Neuron (in vitro differentiated cells): ENCODE results near the gene ALOX12B.

Source experiments
- H2AFZ ChIP-seq: one replicate; pipeline ENCODE4 v1.6.1; 2013; ENCODE audit warnings: low read depth, mild to moderate bottlenecking, inconsistent platforms, low read length, moderate library complexity
- H3K27me3 ChIP-seq: one replicate; pipeline ENCODE4 v1.6.1; 2013; ENCODE audit warnings: low read length; ENCODE audit not compliant: insufficient read depth
- H3K36me3 ChIP-seq: one replicate; pipeline ENCODE4 v1.6.1; 2013; ENCODE audit warnings: low read length; ENCODE audit not compliant: insufficient read depth
- H3K4me1 ChIP-seq: one replicate; pipeline ENCODE4 v1.6.1; 2013; ENCODE audit warnings: low read length; ENCODE audit not compliant: insufficient read depth
- H3K4me3 ChIP-seq: 2 replicates; pipeline ENCODE4 v1.5.1; 2013; ENCODE audit warnings: mild to moderate bottlenecking, low read length, moderate library complexity
- H3K9me3 ChIP-seq: one replicate; pipeline ENCODE4 v1.6.1; 2013; ENCODE audit warnings: low read length

ALOX12B gene

GRCh38 chr17:8048736-8049135, 38.8 kb downstream of the ALOX12B start:
- Histone ChIP-seq H2AFZ (no peak overlapping the region), H3K9me3 (no peaks in the 10 kb centered on the region), H3K4me1 (no peaks in the 10 kb centered on the region), H3K4me3 (no peak overlapping the region), H3K36me3 (no peaks in the 10 kb centered on the region), H3K27me3 (peaks cover 42% of the 10 kb centered on the region)

GRCh38 chr17:8048236-8048635, 39.3 kb downstream of the ALOX12B start:
- Histone ChIP-seq H3K27me3 (peaks cover 42% of the 10 kb centered on the region), H3K4me1 (no peaks in the 10 kb centered on the region), H3K9me3 (no peaks in the 10 kb centered on the region), H3K4me3 (no peak overlapping the region), H3K36me3 (no peaks in the 10 kb centered on the region), H2AFZ (no peak overlapping the region)

GRCh38 chr17:8047769-8048110, 39.8 kb downstream of the ALOX12B start:
- Histone ChIP-seq H3K27me3 (peaks cover 42% of the 10 kb centered on the region), H2AFZ (no peak overlapping the region), H3K36me3 (no peaks in the 10 kb centered on the region), H3K9me3 (no peaks in the 10 kb centered on the region), H3K4me1 (no peaks in the 10 kb centered on the region), H3K4me3 (no peak overlapping the region)

- H3K27me3 ChIP-seq, result peaks cover 42% of the 10 kb centered on the region
- no peaks in the 10 kb centered on the region for H3K4me1 ChIP-seq
- no peak overlapping the region for H3K4me3 ChIP-seq
- H2AFZ ChIP-seq, result no peak overlapping the region
- H3K9me3 ChIP-seq, result no peaks in the 10 kb centered on the region
- no peaks in the 10 kb centered on the region for H3K36me3 ChIP-seq
Measured at GRCh38 chr17:8046929-8047768, 40.4 kb downstream of the ALOX12B start.

GRCh38 chr17:8046306-8046928, 41.1 kb downstream of the ALOX12B start:
- Histone ChIP-seq H2AFZ (no peak overlapping the region), H3K4me3 (no peak overlapping the region), H3K4me1 (no peaks in the 10 kb centered on the region), H3K27me3 (peaks cover 35% of the 10 kb centered on the region), H3K9me3 (no peaks in the 10 kb centered on the region), H3K36me3 (no peaks in the 10 kb centered on the region)

- Histone ChIP-seq H3K4me3 (no peak overlapping the region), H3K9me3 (no peaks in the 10 kb centered on the region)
Measured at GRCh38 chr17:8044819-8045810, 42.4 kb downstream of the ALOX12B start.

GRCh38 chr17:8041979-8042378, 45.5 kb downstream of the ALOX12B start:
- Histone ChIP-seq H3K4me1 (no peaks in the 10 kb centered on the region), H3K36me3 (no peaks in the 10 kb centered on the region), H3K27me3 (peaks cover 21% of the 10 kb centered on the region), H2AFZ (no peak overlapping the region), H3K4me3 (no peak overlapping the region), H3K9me3 (no peaks in the 10 kb centered on the region)

More at GRCh38 chr17:8044819-8045810, 42.4 kb downstream of the ALOX12B start:
- Histone ChIP-seq H3K36me3 (no peaks in the 10 kb centered on the region), H3K4me1 (no peaks in the 10 kb centered on the region), H2AFZ (no peak overlapping the region), H3K27me3 (peaks cover 33% of the 10 kb centered on the region)

GRCh38 chr17:8041249-8041928, 46.1 kb downstream of the ALOX12B start:
- no peak overlapping the region for H3K4me3 ChIP-seq
- peaks cover 15% of the 10 kb centered on the region for H3K27me3 ChIP-seq
- H3K4me1 ChIP-seq, result no peaks in the 10 kb centered on the region
- H2AFZ ChIP-seq, result no peak overlapping the region
- H3K9me3 ChIP-seq, result no peaks in the 10 kb centered on the region
- no peaks in the 10 kb centered on the region for H3K36me3 ChIP-seq

GRCh38 chr17:8039611-8040168, 47.8 kb downstream of the ALOX12B start:
- Histone ChIP-seq H3K36me3 (no peaks in the 10 kb centered on the region), H3K27me3 (peaks cover 2% of the 10 kb centered on the region), H3K4me3 (no peak overlapping the region), H3K9me3 (no peaks in the 10 kb centered on the region), H3K4me1 (no peaks in the 10 kb centered on the region), H2AFZ (no peak overlapping the region)

GRCh38 chr17:8038954-8039610, 48.4 kb downstream of the ALOX12B start, which contains the start of gene ALOX15B:
Gene ALOX15B, plus strand, starts transcription at chr17:8039059. Its CDS starts 97 bp downstream, at chr17:8039156.
- Histone ChIP-seq H2AFZ (no peak within 1 kb of the TSS), H3K9me3 (no peaks in the 10 kb centered on the region), H3K4me3 (no peak within 1 kb of the TSS), H3K27me3 (no peaks in the 10 kb centered on the region), H3K4me1 (no peaks in the 10 kb centered on the region), H3K36me3 (no peaks in the 10 kb centered on the region)

- H3K4me1 ChIP-seq, result no peaks in the 10 kb centered on the region
- H3K9me3 ChIP-seq, result no peaks in the 10 kb centered on the region
- H3K4me3 ChIP-seq, result no peak overlapping the region
- H2AFZ ChIP-seq, result no peak overlapping the region
- no peaks in the 10 kb centered on the region for H3K36me3 ChIP-seq
- peaks cover 2% of the 10 kb centered on the region for H3K27me3 ChIP-seq
Measured at GRCh38 chr17:8032442-8032841, 55.1 kb downstream of the ALOX12B start.

GRCh38 chr17:8031950-8032349, 55.6 kb downstream of the ALOX12B start:
- no peaks in the 10 kb centered on the region for H3K36me3 ChIP-seq
- peaks cover 2% of the 10 kb centered on the region for H3K27me3 ChIP-seq

More at GRCh38 chr17:8031950-8032349, 55.6 kb downstream of the ALOX12B start:
- Histone ChIP-seq H3K4me3 (no peak overlapping the region), H3K9me3 (no peaks in the 10 kb centered on the region), H3K4me1 (no peaks in the 10 kb centered on the region), H2AFZ (no peak overlapping the region)
